IPS-NIHi11 (cell line): ENCODE results near the gene PCSK6.
"Not testable (repeated sequence)": the region's sequence is repeated elsewhere in the genome, so short reads cannot be mapped to it uniquely, and the experiment has no call there.

ENCODE experiments used
- DNase-seq: peaks from one replicate; pipeline ENCODE4 v3.0.0; 2012; ENCODE audit warnings: mixed read lengths, low spot score

The PCSK6 gene

DNA sequence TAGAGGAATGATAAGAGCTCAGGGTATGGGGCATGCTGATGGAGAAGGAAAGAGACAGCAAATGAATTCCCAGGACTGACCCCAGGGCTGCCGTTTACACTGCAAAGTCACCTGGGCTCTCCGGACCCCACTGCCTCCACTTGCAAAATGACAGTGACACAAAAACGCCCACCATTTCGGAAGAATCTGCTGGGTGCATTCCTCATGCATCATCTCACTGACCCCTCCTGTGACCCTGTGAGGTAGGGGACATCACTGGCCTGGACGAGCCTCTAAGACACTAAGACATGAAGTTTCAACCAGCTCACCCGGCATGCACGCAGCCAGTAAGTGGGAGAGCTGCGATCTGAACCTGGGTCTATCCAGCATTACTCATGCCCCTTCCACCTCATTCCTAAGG is 60.3 kb downstream of the PCSK6 start:
- DNase-seq, result no peak

DNA sequence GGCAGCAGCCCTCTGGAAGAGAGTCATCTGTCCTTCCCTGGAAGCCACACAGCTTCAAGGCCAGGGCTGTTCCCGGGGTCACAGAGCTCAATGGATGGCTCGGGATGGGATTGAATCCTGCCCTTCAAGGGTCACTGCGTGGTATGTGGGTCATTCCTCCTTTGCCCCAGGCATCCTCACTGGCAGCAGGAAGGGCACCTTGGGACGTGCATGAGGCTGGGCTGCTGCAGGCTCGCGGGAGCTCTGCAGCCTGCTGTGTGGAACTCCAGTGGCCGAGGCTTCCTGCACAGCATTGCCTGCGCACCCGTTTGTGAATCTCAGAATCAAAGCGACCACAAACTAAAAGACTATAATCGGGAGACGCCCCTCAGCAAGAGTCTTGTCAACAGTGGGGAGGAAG is 60.7 kb downstream of the PCSK6 start:
- no peak for DNase-seq

- DNase-seq, result no peak
Observed at GRCh38 chr15:101427606-101428487, 61.7 kb downstream of the PCSK6 start.

DNA sequence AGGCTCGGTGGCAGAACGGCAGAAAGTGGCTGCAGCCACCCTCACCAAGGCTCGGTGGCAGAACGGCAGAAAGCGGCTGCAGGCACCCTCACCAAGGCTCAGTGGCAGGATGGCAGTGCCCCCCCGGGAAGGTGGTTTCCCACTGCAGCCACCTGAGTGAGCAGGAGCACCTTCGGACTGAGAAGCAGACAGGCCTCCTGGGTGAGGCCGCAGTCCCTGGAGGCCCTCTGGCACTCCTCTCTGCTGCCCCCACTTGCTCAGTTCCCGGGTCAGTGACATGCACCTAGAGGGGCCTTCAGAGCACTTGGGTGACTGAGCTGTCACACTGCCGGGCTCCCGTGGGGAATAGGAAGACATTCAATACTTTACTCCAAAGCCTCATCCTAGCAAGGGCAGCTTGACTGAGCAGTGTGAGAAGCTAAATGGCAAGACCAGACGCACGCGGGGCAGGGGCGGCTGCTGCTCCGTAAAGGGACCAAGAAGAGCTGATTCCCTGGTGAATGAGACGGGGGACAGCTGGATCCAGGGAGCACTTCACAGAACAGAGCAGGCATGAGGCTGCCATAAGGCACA is 62.7 kb downstream of the PCSK6 start:
- no peak for DNase-seq

- no peak for DNase-seq
Observed at GRCh38 chr15:101425787-101426365, 63.6 kb downstream of the PCSK6 start.

- no peak for DNase-seq
Observed at GRCh38 chr15:101424984-101425383, 64.5 kb downstream of the PCSK6 start.

- DNase-seq, result no peak
Observed at GRCh38 chr15:101420232-101420631, 69.3 kb downstream of the PCSK6 start.

GRCh38 chr15:101416475-101416874 is 73.0 kb downstream of the PCSK6 start:
- DNase-seq, result not testable (repeated sequence)

DNA sequence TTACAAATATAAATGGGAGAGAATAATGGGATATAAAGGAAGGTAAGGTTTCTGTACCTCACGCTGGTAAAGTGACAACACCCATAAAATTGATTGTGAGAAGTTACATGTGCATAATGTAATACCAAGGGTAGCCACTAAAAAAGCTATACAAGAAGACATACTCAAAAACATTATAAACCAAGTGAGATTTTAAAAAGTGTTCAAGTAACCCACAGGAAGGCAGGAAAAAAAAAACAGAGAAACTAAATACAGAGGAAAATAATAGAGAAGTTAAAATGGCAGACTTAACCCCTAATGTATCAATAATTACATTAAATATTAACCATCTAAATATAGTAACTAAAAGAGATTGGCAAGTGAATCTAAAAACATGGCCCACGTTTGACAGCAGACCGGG is 76.3 kb downstream of the PCSK6 start:
- DNase-seq, result no peak

GRCh38 chr15:101411581-101411980 is 77.9 kb downstream of the PCSK6 start:
- DNase-seq, result no peak

DNA sequence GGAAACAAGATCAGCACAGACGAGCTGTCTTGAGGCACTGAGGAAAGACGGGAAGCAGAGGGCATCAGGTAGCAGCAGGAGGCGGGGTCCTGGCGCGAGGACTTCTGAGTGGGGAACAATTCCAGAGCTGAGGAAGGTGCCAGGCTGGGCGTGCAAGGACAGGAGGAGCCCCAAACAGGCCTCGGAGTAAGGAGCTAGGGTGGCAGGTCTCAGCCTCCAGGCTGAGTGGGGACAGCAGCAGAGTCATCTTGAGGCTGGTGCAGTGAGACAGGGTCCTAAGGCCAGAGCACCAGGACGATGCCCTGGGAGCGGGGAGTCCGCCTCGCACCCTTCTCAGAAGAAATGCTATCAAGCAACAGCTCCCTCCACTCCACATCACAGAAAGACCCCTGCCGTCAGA is 78.4 kb downstream of the PCSK6 start:
- DNase-seq, result no peak

GRCh38 chr15:101410612-101411011 is 78.9 kb downstream of the PCSK6 start:
- DNase-seq, result no peak

GRCh38 chr15:101409621-101410020 is 79.9 kb downstream of the PCSK6 start:
- no peak for DNase-seq

DNA sequence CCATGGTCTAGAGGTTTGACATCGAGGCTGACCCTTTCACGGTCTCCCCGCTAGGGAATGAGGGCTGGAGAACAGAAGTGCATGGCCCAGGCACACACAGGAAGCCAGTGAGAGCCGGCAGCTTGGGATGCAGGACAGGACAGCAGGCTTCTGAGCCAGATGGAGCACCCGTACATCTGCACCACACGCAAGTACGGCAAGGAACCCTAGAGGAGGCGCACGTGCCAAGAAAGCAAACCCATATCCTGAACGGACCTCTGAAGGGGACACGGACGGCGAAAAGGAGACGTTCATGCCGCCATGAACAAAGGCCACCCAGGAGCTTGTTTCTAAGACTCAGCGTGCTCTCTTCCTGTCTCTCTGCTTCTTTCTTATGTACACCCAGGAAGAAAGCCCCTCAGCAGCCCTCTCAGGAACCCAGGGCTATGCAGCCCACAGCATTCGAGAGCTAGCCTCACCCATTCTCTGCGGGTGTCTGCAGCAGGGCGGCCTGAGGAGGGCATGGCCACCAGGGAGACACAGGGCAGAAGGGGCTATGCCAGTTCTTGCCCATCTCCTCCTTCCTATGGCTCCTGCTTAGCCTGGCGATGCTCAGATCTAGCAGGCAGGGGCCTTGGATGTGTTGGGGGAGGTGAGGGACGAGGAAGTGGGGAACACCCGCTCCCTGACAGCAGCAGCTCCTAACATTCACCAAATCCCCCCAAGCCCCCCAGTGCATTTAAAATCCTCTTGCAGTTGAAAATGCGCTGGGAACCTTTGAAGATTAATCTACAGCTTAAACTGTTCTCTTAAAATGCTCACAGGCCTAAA is 81.3 kb downstream of the PCSK6 start:
- no peak for DNase-seq

GRCh38 chr15:101407439-101407838 is 82.1 kb downstream of the PCSK6 start:
- DNase-seq, result no peak

- no peak for DNase-seq
Observed at GRCh38 chr15:101406526-101407195, 82.8 kb downstream of the PCSK6 start.

GRCh38 chr15:101406036-101406435 is 83.5 kb downstream of the PCSK6 start:
- DNase-seq, result no peak

- DNase-seq, result no peak
Observed at GRCh38 chr15:101404245-101404644, 85.3 kb downstream of the PCSK6 start.

DNA sequence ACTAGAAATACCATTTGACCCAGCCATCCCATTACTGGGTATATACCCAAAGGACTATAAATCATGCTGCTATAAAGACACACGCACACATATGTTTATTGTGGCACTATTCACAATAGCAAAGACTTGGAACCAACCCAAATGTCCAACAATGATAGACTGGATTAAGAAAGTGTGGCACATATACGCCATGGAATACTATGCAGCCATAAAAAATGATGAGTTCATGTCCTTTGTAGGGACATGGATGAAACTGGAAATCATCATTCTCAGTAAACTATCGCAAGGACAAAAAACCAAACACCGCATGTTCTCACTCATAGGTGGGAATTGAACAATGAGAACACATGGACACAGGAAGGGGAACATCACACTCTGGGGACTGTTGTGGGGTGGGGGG is 86.6 kb downstream of the PCSK6 start:
- DNase-seq, result not testable (repeated sequence)

- DNase-seq, result no peak
Observed at GRCh38 chr15:101401286-101401685, 88.2 kb downstream of the PCSK6 start.

GRCh38 chr15:101399431-101399830 is 90.1 kb downstream of the PCSK6 start:
- DNase-seq, result no peak

DNA sequence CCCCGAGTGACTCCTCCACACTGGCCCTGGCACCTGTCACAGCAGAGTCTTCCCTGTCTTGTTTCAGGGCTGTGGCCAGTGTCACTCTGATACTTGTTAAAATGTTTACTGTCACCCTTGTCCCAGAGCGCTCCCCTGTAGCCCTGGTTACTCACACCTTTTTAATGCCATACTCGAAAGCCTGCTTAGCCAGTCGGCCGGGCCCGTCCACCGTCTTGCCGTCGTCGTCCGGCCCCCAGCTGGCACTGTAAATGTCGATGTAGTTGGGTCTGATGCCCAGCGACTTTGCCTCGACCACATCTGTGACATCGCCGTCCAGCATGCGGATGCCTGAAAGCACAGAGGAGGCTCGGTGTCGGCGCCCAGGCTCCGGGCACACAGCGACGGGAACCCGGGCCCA is 91.3 kb downstream of the PCSK6 start:
- no peak for DNase-seq
